Astrocyte (in vitro differentiated cells and primary cell): ENCODE measurements around the gene CEACAM1.

Experiments used
- EZH2 ChIP-seq: IDR thresholded peaks from 2 replicates; pipeline ENCODE4 v1.6.1; 2012; ENCODE audit warnings: mild to moderate bottlenecking, low read length, inconsistent platforms; ENCODE audit not compliant: insufficient read depth
- TF ChIP-seq, protein P1 (sequence below): IDR thresholded peaks from 2 replicates; pipeline ENCODE4 v1.5.1; 2011; ENCODE audit warnings: low read depth, mild to moderate bottlenecking, inconsistent platforms, low read length, moderate library complexity; ENCODE audit not compliant: insufficient read depth

DNA sequence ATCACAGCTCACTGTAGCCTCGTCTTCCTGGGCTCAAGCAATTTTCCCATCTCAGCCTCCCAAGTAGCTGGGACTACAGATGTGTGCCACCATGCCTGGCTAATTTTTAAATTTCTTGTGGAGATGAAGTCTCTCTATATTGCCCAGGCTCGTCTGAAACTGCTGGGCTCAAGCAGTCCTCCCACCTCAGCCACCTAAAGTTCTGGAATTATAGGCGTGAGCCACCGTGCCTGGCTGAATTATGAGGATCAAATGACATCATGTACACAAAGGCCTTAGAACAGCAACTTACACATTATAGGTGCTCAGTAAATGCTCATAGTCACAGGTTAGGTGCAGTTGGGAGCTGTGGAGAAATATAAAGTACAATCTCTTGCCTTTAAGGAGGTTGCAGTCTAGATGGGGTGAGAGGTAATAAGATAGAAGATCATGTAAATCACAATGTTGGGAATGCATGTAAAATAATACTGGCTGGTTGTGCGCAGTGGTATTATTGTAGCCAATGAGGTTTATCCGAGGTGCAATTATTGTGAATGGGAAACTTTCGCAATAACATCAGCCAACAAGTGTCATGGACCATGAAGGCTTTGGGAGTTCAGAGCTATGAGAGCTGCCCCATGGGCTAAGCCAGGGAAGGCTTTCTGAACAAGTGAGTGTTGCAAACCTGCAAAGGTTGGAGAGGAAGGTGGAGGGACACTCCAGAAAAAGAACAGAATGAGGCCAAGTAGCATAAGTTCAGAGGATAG lies 55.7 kb downstream of the CEACAM1 start:
- TF ChIP-seq, protein P1, sequence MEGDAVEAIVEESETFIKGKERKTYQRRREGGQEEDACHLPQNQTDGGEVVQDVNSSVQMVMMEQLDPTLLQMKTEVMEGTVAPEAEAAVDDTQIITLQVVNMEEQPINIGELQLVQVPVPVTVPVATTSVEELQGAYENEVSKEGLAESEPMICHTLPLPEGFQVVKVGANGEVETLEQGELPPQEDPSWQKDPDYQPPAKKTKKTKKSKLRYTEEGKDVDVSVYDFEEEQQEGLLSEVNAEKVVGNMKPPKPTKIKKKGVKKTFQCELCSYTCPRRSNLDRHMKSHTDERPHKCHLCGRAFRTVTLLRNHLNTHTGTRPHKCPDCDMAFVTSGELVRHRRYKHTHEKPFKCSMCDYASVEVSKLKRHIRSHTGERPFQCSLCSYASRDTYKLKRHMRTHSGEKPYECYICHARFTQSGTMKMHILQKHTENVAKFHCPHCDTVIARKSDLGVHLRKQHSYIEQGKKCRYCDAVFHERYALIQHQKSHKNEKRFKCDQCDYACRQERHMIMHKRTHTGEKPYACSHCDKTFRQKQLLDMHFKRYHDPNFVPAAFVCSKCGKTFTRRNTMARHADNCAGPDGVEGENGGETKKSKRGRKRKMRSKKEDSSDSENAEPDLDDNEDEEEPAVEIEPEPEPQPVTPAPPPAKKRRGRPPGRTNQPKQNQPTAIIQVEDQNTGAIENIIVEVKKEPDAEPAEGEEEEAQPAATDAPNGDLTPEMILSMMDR = no peak
- TF ChIP-seq EZH2 = no peak
